IMR-90 (cell line): ENCODE results near the gene ROBO1. TPM values are rescaled to one million over a fixed set of nuclear protein-coding genes. Genes with fewer than 3 reads are reported as not detected.

Source experiments
- ATAC-seq: fragments of 200-7000 bp; cut with Tn5 transposase; 2 replicates; pipeline ENCODE4 v1.9.1; 2020; ENCODE audit warnings: low read depth, mild to moderate bottlenecking, moderate library complexity
- BruUV-seq: library from RNA; stranded (reverse); fragments of 400-500 nt; replicated peaks from 2 replicates; lab custom pipeline; 2021; lab: Mats Ljungman, UMichigan
- CTCF ChIA-PET: fragments of 300-600 bp; formaldehyde crosslinking; extraction: SDS; loops from one replicate; lab custom pipeline; 2021; ENCODE audit warnings: antibody characterized with exemption; lab: Yijun Ruan, JAX
- POLR2A ChIA-PET: fragments of 300-600 bp; sonication (Branson Sonifier 250); formaldehyde crosslinking; loops from one replicate; lab custom pipeline; 2022; ENCODE audit warnings: antibody characterized with exemption; ENCODE audit not compliant: unreplicated experiment; lab: Charles Lee
- DNase-seq: peaks from one replicate; pipeline ENCODE4 v3.0.0; 2013
- H2AFZ ChIP-seq: replicated peaks from 2 replicates; pipeline ENCODE3; 2013; ENCODE audit warnings: low read length, mild to moderate bottlenecking; ENCODE audit not compliant: poor library complexity
- H2AK5ac ChIP-seq: 2 replicates; pipeline ENCODE4 v1.6.1; 2013; ENCODE audit warnings: low read depth, low read length, inconsistent platforms
- H2AK9ac ChIP-seq: replicated peaks from 2 replicates; pipeline ENCODE3; 2013; ENCODE audit warnings: mild to moderate bottlenecking, low read depth, low read length, moderate library complexity; ENCODE audit not compliant: poor library complexity
- H2BK120ac ChIP-seq: 2 replicates; pipeline ENCODE4 v1.6.1; 2013; ENCODE audit warnings: low read depth, low read length, inconsistent platforms
- H2BK15ac ChIP-seq: 3 replicates; pipeline ENCODE4 v1.6.1; 2013; ENCODE audit warnings: low read depth, low read length, inconsistent platforms
- H2BK20ac ChIP-seq: 2 replicates; pipeline ENCODE4 v1.6.1; 2013; ENCODE audit warnings: low read depth, mild to moderate bottlenecking, inconsistent platforms, low read length, moderate library complexity
- H2BK5ac ChIP-seq: 2 replicates; pipeline ENCODE4 v1.6.1; 2013; ENCODE audit warnings: mild to moderate bottlenecking, low read depth, low read length, inconsistent platforms; ENCODE audit not compliant: poor library complexity, severe bottlenecking
- H3K14ac ChIP-seq: replicated peaks from 2 replicates; pipeline ENCODE4 v1.6.1; 2013; ENCODE audit warnings: low read depth, low read length, inconsistent platforms
- H3K18ac ChIP-seq: 2 replicates; pipeline ENCODE4 v1.6.1; 2013; ENCODE audit warnings: low read depth, low read length, control low read depth
- H3K23ac ChIP-seq: 2 replicates; pipeline ENCODE4 v1.6.1; 2013; ENCODE audit warnings: low read depth, low read length, inconsistent platforms
- H3K27ac ChIP-seq: 2 replicates; pipeline ENCODE4 v1.5.1; 2013; ENCODE audit warnings: mild to moderate bottlenecking, control low read depth, low read length; ENCODE audit not compliant: insufficient read depth
- H3K27me3 ChIP-seq: 2 replicates; pipeline ENCODE4 v1.6.1; 2013; ENCODE audit warnings: low read length; ENCODE audit not compliant: control insufficient read depth, insufficient read depth
- H3K36me3 ChIP-seq: 2 replicates; pipeline ENCODE4 v1.6.1; 2013; ENCODE audit warnings: low read length, mixed read lengths; ENCODE audit not compliant: control insufficient read depth, insufficient read depth
- H3K4ac ChIP-seq: 2 replicates; pipeline ENCODE4 v1.6.1; 2013; ENCODE audit warnings: low read depth, low read length, inconsistent platforms
- H3K4me1 ChIP-seq: 2 replicates; pipeline ENCODE4 v1.6.1; 2013; ENCODE audit warnings: low read length, mixed read lengths; ENCODE audit not compliant: control insufficient read depth, insufficient read depth
- H3K4me2 ChIP-seq: 2 replicates; pipeline ENCODE4 v1.6.1; 2013; ENCODE audit warnings: low read depth, mild to moderate bottlenecking, control low read depth, low read length, moderate library complexity
- H3K4me3 ChIP-seq: 2 replicates; pipeline ENCODE4 v1.5.1; 2013; ENCODE audit warnings: low read depth, mild to moderate bottlenecking, control low read depth, low read length, moderate library complexity; ENCODE audit not compliant: insufficient read depth
- H3K56ac ChIP-seq: 2 replicates; pipeline ENCODE4 v1.6.1; 2013; ENCODE audit warnings: low read length, inconsistent platforms; ENCODE audit not compliant: insufficient read depth; ENCODE audit errors: extremely low read depth
- H3K79me1 ChIP-seq, 2 experiments: 2 replicates each; pipeline ENCODE4 v1.6.1; 2013; ENCODE audit warnings: low read length in 2 of 2, inconsistent platforms in 1 of 2, low read depth in 1 of 2
- H3K9ac ChIP-seq: 2 replicates; pipeline ENCODE4 v1.6.1; 2013; ENCODE audit warnings: low read depth, low read length, control low read depth
- H3K9me1 ChIP-seq: 2 replicates; pipeline ENCODE4 v1.6.1; 2013; ENCODE audit warnings: low read length, inconsistent platforms; ENCODE audit not compliant: insufficient read depth
- H3K9me3 ChIP-seq: 2 replicates; pipeline ENCODE4 v1.6.1; 2013; ENCODE audit warnings: low read length; ENCODE audit not compliant: control insufficient read depth, insufficient read depth
- H4K20me1 ChIP-seq: 2 replicates; pipeline ENCODE4 v1.6.1; 2013; ENCODE audit warnings: low read length, inconsistent platforms; ENCODE audit not compliant: insufficient read depth
- H4K5ac ChIP-seq: 2 replicates; pipeline ENCODE4 v1.6.1; 2013; ENCODE audit warnings: mild to moderate bottlenecking, low read depth, low read length, control low read depth
- H4K8ac ChIP-seq, 2 experiments: 2 replicates each; pipeline ENCODE4 v1.6.1; 2013; ENCODE audit warnings: low read depth in 2 of 2, low read length in 2 of 2, control low read depth in 1 of 2, inconsistent platforms in 1 of 2
- H4K91ac ChIP-seq: 2 replicates; pipeline ENCODE4 v1.6.1; 2013; ENCODE audit warnings: low read depth, low read length, inconsistent platforms; ENCODE audit not compliant: insufficient read depth
- BHLHE40 ChIP-seq: fragments of 150-350 bp; IDR thresholded peaks from 2 replicates; pipeline ENCODE4 v1.6.1; 2016; ENCODE audit warnings: mild to moderate bottlenecking, low read depth, low read length
- CEBPB ChIP-seq: IDR thresholded peaks from 2 replicates; pipeline ENCODE4 v1.6.1; 2012; ENCODE audit warnings: low read depth, low read length, improper control_type of control experiment
- FOS ChIP-seq: fragments of 150-350 bp; IDR thresholded peaks from 2 replicates; pipeline ENCODE4 v1.6.1; 2016; ENCODE audit warnings: low read depth, low read length
- MAFK ChIP-seq: IDR thresholded peaks from 2 replicates; pipeline ENCODE4 v1.6.1; 2012; ENCODE audit warnings: low read depth, low read length, improper control_type of control experiment
- MXI1 ChIP-seq: IDR thresholded peaks from 2 replicates; pipeline ENCODE4 v1.6.1; 2012; ENCODE audit warnings: low read depth, mild to moderate bottlenecking, low read length, moderate library complexity, borderline replicate concordance
- POLR2A ChIP-seq: IDR thresholded peaks from 2 replicates; pipeline ENCODE4 v1.6.1; 2012; ENCODE audit warnings: mild to moderate bottlenecking, low read depth, low read length
- RAD21 ChIP-seq: IDR thresholded peaks from 2 replicates; pipeline ENCODE4 v1.6.1; 2012; ENCODE audit warnings: low read length, improper control_type of control experiment
- RCOR1 ChIP-seq: IDR thresholded peaks from 2 replicates; pipeline ENCODE4 v1.6.1; 2012; ENCODE audit warnings: mild to moderate bottlenecking, low read length, improper control_type of control experiment; ENCODE audit not compliant: insufficient replicate concordance
- RFX5 ChIP-seq: IDR thresholded peaks from 2 replicates; pipeline ENCODE4 v1.8.0; 2012; ENCODE audit warnings: low read depth, mild to moderate bottlenecking, low read length, moderate library complexity
- SMC3 ChIP-seq: fragments of 150-350 bp; IDR thresholded peaks from 2 replicates; pipeline ENCODE4 v1.6.1; 2016; ENCODE audit warnings: low read depth, mild to moderate bottlenecking, antibody characterized with exemption, low read length, moderate library complexity
- WGBS, 2 experiments: methylation state at CpG; one replicate each; pipeline versions ENCODE4 v1.1.5 to v1.1.7; 2013; ENCODE audit warnings: missing lambda C conversion rate in 2 of 2; ENCODE audit not compliant: insufficient read length in 1 of 2; ENCODE audit errors: extremely low coverage in 2 of 2; 5-methylcytosine and 5-hydroxymethylcytosine counted together
- dilution Hi-C: fragments of 300-500 bp; cut with HindIII; formaldehyde crosslinking; loops from one replicate; pipeline ENCODE4 v1.14.3; 2018; ENCODE audit warnings: low sequenced_read_pairs; ENCODE audit not compliant: unreplicated experiment
- in situ Hi-C: fragments of 300-500 bp; cut with MboI; formaldehyde crosslinking; loops from 3 replicates; pipeline ENCODE4 v1.14.3; 2019; ENCODE audit warnings: low sequenced_read_pairs, inconsistent platforms, mixed read lengths
- intact Hi-C: fragments of 100-400 bp; cut with micrococcal nuclease; formaldehyde crosslinking; loops from 2 replicates; pipeline ENCODE4 v1.10.0; 2022
- polyA plus RNA-seq, 3 experiments: library from polyadenylated mRNA; depleted of rRNA; stranded (reverse); fragments of >200 nt; gene quantifications; 2 replicates each; pipeline ENCODE4 v1.2.3, GENCODE V29; 2012; ENCODE audit warnings: low replicate concordance in 1 of 3
- total RNA-seq: library from RNA; depleted of rRNA; stranded (reverse); fragments of >200 nt; gene quantifications from 2 replicates; pipeline ENCODE4 v1.2.3, GENCODE V29; 2012
- TF ChIP-seq, protein P1 (sequence below): conservative IDR thresholded peaks from 2 replicates; pipeline ENCODE4 v1.5.1; 2012; ENCODE audit warnings: mild to moderate bottlenecking, low read depth, low read length, improper control_type of control experiment
- TF ChIP-seq, protein P2 (sequence below): fragments of 150-350 bp; IDR thresholded peaks from 2 replicates; pipeline ENCODE4 v1.6.1; 2017; ENCODE audit warnings: mild to moderate bottlenecking, antibody characterized with exemption, low read length, low read depth

ROBO1 gene
- total and polyA plus RNA-seq, 2 of the 4 experiments (the other 2 are of a cell fraction) = 24.1 to 53.9 TPM

DNA sequence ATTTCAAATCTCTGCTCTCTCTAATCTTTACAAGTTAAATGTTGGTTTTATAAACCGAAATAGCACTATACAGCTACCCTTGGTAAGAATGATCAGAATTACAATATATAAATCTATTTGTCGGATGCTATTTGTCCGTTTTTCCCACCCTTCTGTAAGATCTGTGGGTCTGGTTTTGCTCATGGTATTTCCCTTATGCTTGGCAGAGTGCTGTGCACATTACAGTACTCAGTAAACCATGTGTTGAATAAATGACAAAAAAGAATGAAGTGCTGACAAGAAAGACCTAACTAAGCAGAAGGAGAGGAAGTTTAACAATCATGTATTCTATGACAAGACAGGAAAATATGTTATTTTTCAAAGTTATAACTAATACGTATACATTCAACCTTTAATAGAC, 827.2 kb downstream of the ROBO1 start:
- no TSS peak for BruUV-seq
- CTCF ChIA-PET = interaction anchor here (0.6 kb wide), 1 partner anchor 146 kb away, joined by 3 read pairs; no protein-coding TSS in a partner anchor
- H3K56ac ChIP-seq = no peak overlapping the region
- H2BK15ac ChIP-seq = no peak overlapping the region
- H2BK120ac ChIP-seq = no peak overlapping the region
- H3K4ac ChIP-seq = no peak overlapping the region
- H3K18ac ChIP-seq = no peak overlapping the region
- H3K27me3 ChIP-seq = no peaks in the 10 kb centered on the region
- H3K23ac ChIP-seq = no peak overlapping the region
- no peak overlapping the region for H3K9ac ChIP-seq
- H2BK5ac ChIP-seq = no peak overlapping the region
- H4K5ac ChIP-seq = no peak overlapping the region
- DNase-seq (no peak), ATAC-seq (no peak)
- H3K9me1 ChIP-seq = peaks cover 9% of the 10 kb centered on the region
- H3K27ac ChIP-seq = no peak overlapping the region
- H2BK20ac ChIP-seq = no peak overlapping the region
- in situ Hi-C loops = no loop called here
- no peak for TF ChIP-seq RAD21
- TF ChIP-seq POLR2A = no peak
- TF ChIP-seq BHLHE40 = no peak
- TF ChIP-seq MXI1 = no peak
- TF ChIP-seq, protein P1, sequence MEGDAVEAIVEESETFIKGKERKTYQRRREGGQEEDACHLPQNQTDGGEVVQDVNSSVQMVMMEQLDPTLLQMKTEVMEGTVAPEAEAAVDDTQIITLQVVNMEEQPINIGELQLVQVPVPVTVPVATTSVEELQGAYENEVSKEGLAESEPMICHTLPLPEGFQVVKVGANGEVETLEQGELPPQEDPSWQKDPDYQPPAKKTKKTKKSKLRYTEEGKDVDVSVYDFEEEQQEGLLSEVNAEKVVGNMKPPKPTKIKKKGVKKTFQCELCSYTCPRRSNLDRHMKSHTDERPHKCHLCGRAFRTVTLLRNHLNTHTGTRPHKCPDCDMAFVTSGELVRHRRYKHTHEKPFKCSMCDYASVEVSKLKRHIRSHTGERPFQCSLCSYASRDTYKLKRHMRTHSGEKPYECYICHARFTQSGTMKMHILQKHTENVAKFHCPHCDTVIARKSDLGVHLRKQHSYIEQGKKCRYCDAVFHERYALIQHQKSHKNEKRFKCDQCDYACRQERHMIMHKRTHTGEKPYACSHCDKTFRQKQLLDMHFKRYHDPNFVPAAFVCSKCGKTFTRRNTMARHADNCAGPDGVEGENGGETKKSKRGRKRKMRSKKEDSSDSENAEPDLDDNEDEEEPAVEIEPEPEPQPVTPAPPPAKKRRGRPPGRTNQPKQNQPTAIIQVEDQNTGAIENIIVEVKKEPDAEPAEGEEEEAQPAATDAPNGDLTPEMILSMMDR = no peak
- no peak for TF ChIP-seq MAFK
- TF ChIP-seq RCOR1 = no peak
- TF ChIP-seq RFX5 = no peak
- no peak for TF ChIP-seq SMC3
- TF ChIP-seq FOS = no peak
- TF ChIP-seq, protein P2, sequence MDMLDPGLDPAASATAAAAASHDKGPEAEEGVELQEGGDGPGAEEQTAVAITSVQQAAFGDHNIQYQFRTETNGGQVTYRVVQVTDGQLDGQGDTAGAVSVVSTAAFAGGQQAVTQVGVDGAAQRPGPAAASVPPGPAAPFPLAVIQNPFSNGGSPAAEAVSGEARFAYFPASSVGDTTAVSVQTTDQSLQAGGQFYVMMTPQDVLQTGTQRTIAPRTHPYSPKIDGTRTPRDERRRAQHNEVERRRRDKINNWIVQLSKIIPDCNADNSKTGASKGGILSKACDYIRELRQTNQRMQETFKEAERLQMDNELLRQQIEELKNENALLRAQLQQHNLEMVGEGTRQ = no peak
- no peak for TF ChIP-seq CEBPB
- no peak overlapping the region for H3K4me2 ChIP-seq
- no peak overlapping the region for H2AFZ ChIP-seq
- peaks cover 5% of the 10 kb centered on the region; the same call in 1 of the 2 replicates for H3K4me1 ChIP-seq
- H3K36me3 ChIP-seq = peaks cover 5% of the 10 kb centered on the region
- POLR2A ChIA-PET = interaction anchor here (0.5 kb wide), 1 partner anchor 10 kb away, joined by 8 read pairs; no protein-coding TSS in a partner anchor
- no peak overlapping the region for H3K14ac ChIP-seq
- peaks cover 6% of the 10 kb centered on the region; the same call in 1 of the 2 replicates for H4K20me1 ChIP-seq
- intact Hi-C loops = no loop called here
- peaks cover 0 to 14% of the 10 kb centered on the region in 2 experiments; a peak in 2 of 4 replicates for H3K79me1 ChIP-seq
- dilution Hi-C loops = no loop called here
- H2AK9ac ChIP-seq = no peak overlapping the region
- no CpG with 5 or more reads among the region's 4 CpGs for WGBS, 2 experiments
- H3K9me3 ChIP-seq = peaks cover 4% of the 10 kb centered on the region; the same call in 1 of the 2 replicates
- H2AK5ac ChIP-seq = no peak overlapping the region
- H4K8ac ChIP-seq = no peak overlapping the region
- no peak overlapping the region for H4K91ac ChIP-seq
- H3K4me3 ChIP-seq = no peak overlapping the region
